Articular chondrocyte of knee joint (primary cell): ENCODE data around the gene HES3. TPM values are rescaled to one million over a fixed set of nuclear protein-coding genes. Genes with fewer than 3 reads are reported as not detected.

Source experiments
- total RNA-seq: library from RNA; depleted of rRNA; stranded (reverse); fragments of >200 nt; gene quantifications from 2 replicates; pipeline ENCODE4 v1.2.3, GENCODE V29; 2012

HES3 gene
- total RNA-seq, result not detected in 2 replicates

GRCh38 chr1:6243993-6244392 is at the start of gene HES3:
TSS of gene HES3 (plus strand) at chr1:6244179. CDS start at chr1:6244366, 187 bp downstream.

GRCh38 chr1:6199298-6200187 is 44.4 kb upstream of the HES3 start, which contains the start of gene RPL22:
TSS of gene RPL22 (minus strand) at chr1:6199595. CDS start at chr1:6199573, 22 bp downstream.

GRCh38 chr1:6205849-6206519 is 38.0 kb upstream of the HES3 start, which contains the start of gene RNF207:
TSS of gene RNF207 (plus strand) at chr1:6206119. CDS start at chr1:6206536, 417 bp downstream.

GRCh38 chr1:6260961-6261614 is 17.1 kb downstream of the HES3 start, which contains the start of gene GPR153:
TSS of gene GPR153 (minus strand) at chr1:6261098. CDS start at chr1:6254905, 6,193 bp downstream.

Other genes with a start within 250 kb of the HES3 start
- 4.1 and 5.4 TPM in 2 replicates for gene KCNAB2, start 198.3 kb upstream of the HES3 start, total RNA-seq
- 0.11 and 0.13 TPM in 2 replicates for gene CHD5, start 63.9 kb upstream of the HES3 start, total RNA-seq
- 118 and 161 TPM in 2 replicates for gene RPL22, start 44.6 kb upstream of the HES3 start, total RNA-seq
- gene RNF207, start 38.1 kb upstream of the HES3 start, total RNA-seq, result 10.7 and 12.0 TPM in 2 replicates
- 75.9 and 86.5 TPM in 2 replicates for gene ICMT, start 8.2 kb upstream of the HES3 start, total RNA-seq
- gene GPR153, start 16.9 kb downstream of the HES3 start, total RNA-seq, result 5.6 and 8.1 TPM in 2 replicates
- gene ACOT7, start 149.6 kb downstream of the HES3 start, total RNA-seq, result 25.9 and 32.6 TPM in 2 replicates
- under 0.01 TPM in 1 of 2 replicates, not detected in the other for gene HES2, start 175.7 kb downstream of the HES3 start, total RNA-seq
- gene ESPN, start 180.6 kb downstream of the HES3 start, total RNA-seq, result under 0.01 TPM in 1 of 2 replicates, not detected in the other
- 1.2 and 2.8 TPM in 2 replicates for gene TNFRSF25, start 222.0 kb downstream of the HES3 start, total RNA-seq
- gene PLEKHG5, start 247.5 kb downstream of the HES3 start, total RNA-seq, result 3.9 and 5.0 TPM in 2 replicates